GM12873 (cell line): ENCODE data around the gene GNAI3.

Source experiments
- TF ChIP-seq, protein P1 (sequence below): IDR thresholded peaks from 2 replicates; pipeline ENCODE4 v1.5.1; 2012; ENCODE audit warnings: low read depth, mild to moderate bottlenecking, moderate library complexity, low read length, control low read depth; ENCODE audit not compliant: insufficient read depth; ENCODE audit errors: missing control alignments

The GNAI3 gene

DNA sequence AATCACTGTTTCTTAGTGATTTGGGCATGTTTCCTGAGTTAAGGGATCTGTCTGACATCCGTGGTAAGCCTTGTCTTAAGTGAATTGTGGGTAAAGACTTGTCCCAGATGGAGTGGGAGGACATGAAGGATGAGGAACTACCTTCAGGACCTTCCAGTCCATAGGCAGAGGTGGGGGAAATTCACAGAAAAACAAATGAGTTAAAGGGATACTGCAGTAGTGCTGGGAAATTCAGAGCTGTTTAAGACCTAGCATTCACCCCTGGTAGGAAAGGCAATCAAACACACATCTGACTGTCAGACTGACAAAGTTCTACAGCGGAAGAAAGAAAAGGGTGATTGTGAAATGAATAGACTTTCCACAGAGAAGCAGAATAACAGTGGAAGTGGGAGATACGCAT lies 68.0 kb downstream of the GNAI3 start:
- TF ChIP-seq, protein P1, sequence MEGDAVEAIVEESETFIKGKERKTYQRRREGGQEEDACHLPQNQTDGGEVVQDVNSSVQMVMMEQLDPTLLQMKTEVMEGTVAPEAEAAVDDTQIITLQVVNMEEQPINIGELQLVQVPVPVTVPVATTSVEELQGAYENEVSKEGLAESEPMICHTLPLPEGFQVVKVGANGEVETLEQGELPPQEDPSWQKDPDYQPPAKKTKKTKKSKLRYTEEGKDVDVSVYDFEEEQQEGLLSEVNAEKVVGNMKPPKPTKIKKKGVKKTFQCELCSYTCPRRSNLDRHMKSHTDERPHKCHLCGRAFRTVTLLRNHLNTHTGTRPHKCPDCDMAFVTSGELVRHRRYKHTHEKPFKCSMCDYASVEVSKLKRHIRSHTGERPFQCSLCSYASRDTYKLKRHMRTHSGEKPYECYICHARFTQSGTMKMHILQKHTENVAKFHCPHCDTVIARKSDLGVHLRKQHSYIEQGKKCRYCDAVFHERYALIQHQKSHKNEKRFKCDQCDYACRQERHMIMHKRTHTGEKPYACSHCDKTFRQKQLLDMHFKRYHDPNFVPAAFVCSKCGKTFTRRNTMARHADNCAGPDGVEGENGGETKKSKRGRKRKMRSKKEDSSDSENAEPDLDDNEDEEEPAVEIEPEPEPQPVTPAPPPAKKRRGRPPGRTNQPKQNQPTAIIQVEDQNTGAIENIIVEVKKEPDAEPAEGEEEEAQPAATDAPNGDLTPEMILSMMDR = no peak

DNA sequence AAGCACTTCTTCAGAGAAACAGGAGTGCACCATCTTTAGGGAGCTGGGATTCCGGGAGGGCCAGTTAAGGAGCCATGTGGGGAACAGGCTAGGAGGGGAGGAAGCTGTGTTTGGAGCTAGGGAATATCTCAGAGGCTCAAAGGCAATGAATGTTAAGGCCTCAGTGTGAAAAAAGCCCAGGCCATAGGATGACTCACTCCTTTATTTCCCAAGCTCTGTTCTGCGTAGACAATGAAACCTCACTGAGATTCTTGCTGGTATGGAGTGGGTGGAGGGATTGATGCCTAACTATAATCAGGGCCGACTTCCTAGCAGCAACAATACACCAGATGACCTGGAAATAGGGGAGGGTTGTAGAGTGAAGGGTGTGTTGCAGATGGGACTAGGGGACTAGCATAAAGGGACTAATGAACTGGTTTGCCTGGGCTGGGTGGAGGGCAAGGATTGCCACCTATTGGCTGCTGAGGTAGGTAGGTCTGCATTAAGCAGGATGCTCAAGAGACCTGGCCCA lies 68.9 kb downstream of the GNAI3 start:
- TF ChIP-seq, protein P1 = no peak

DNA sequence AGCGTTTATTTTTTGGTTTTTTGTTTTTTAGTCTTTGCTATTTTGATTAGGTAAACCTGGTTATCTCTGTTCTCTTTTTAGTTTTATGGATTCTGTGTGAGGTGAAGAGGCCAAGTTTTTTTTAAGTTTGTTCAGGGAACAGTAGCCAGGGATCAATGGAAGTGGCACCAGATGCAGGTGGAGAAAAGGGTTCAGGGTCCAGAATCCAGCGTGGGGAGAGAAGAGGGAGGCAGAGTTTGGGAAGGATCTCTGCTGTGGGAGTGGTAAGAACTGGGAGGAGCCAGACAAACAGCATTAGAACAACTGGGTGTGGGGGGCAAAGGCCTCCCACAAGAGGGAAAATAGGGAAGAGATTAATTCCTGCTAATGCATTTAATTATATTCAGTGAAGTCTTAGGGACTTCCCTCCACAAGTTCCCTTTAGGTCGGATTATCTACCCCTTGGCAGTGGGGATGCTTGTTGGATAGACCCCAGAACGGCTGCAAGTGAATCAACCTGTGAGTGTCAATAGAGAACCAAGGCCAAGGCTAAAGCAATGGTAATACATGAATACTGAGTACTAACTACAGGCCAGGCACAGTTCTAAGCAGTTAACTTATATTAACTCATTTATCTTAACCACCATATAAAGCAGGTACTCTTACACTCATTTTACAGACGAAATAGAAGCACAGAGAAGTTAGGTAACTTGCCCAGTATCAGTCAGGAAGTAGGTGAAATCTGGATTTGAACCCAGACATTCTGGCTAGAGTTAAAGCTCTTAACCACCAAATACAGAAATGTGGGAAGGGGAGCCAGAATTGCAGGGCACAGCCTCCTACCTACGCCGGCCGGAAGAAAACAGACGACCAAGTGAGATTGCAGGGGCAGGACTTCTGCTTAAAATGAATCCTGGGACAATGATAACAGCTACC lies 70.5 kb downstream of the GNAI3 start:
- TF ChIP-seq, protein P1 = no peak

DNA sequence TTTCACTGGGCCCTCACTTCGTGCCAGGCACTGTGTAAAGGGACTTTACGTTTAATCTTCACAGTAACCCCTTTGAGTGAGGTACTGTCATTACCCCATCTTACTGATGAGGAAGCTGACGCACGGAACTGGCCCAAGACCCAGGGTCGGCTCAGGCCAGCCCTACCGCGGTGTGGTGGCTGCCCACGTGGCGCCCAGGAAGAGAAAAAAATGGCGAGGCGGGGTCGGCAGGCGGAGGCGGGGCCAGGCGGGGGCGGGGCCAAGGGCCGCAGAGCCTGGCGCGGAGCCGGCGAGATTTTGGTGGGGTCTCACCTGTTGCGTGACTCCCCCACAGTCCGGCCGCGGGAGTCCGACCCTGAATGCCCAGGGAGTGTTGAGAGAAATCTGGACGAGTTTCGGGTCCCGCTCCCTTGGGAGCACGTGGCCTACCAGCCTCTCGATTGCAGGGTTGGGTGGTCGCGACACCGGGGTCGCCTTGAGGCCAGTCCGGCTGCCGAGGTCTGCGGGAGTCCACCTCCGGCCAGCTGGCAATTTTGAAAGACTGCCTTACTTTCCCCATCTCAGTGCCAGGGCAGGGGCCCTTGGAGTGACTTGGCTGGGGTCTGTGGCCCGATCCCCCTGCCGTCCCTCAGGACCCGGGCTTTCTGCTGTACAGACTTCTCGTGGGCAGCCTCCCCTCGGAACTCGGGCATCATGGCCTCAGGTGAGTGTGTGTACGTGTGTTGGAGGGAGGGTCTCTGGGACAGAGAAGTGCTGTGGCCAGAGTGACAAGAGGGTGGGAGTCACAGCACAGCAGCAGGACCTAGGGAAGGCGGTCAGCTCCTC lies 71.4 kb downstream of the GNAI3 start, which contains the start of the genes AMPD2 and GNAT2:
Gene AMPD2, plus strand, starts transcription at position 262 of the 825 bp plus-strand sequence. CDS start 1,339 bp downstream, outside the sequence.
Gene GNAT2, minus strand, starts transcription at position 41 of the 825 bp plus-strand sequence. CDS start 6,746 bp downstream, outside the sequence.
- TF ChIP-seq, protein P1 = no peak

DNA sequence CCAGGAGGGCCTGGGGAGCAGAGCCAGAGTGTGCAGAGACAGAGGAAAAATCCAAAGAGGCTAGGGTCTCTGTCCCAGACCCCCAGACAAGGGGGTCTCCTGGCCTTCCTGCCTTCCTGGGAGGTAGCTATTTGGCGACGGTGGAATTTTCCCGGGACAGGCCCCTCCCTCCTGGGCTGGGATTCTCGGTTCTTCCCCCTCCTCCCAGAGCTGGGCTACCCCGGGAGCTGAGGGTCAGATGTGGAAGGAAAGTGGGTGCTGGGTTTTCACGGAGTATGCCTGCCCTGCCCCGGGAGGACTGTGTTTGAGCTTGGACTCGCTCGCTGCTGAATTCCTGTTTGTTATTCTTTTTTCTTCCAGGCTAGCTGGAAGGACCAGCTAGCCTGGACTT lies 72.0 kb downstream of the GNAI3 start:
- TF ChIP-seq, protein P1 = no peak

DNA sequence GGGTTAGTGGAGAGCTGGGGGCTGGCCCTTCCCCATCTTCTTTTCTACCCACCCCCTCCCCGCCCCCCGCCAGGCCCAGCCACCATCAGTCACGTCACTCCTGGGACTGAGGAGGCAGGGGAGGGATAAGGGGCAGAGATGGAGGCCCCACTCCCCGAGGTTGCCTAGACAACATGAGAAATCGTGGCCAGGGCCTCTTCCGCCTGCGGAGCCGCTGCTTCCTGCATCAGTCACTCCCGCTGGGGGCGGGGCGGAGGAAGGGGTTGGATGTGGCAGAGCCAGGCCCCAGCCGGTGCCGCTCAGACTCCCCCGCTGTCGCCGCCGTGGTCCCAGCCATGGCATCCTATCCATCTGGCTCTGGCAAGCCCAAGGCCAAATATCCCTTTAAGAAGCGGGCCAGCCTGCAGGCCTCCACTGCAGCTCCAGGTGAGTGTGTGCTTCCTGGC lies 72.4 kb downstream of the GNAI3 start:
- TF ChIP-seq, protein P1 = no peak
